ENCODE measurements around the gene PIP5K1C.

DNA sequence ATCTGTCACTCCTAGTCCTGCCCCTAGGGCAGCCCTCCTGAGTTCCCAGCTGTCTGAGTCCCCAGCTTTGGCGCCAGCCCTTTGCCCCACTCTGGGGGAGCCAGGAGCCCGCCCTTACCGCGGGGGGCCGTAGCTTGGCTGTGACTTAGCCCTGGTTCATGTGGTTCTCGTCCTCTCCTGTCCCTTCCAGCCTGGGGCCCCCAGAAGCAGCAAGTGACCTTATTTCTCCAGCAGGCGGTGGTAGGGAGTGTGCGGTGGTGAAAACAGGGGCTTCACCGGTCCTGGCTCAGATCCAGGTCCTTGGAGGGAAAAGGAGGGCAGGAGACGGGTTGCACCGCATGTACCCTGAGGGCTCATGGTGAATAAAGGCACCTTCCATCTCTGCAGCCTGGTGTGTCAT is 107.1 kb downstream of the PIP5K1C start:
- TF ChIP-seq, protein P1, sequence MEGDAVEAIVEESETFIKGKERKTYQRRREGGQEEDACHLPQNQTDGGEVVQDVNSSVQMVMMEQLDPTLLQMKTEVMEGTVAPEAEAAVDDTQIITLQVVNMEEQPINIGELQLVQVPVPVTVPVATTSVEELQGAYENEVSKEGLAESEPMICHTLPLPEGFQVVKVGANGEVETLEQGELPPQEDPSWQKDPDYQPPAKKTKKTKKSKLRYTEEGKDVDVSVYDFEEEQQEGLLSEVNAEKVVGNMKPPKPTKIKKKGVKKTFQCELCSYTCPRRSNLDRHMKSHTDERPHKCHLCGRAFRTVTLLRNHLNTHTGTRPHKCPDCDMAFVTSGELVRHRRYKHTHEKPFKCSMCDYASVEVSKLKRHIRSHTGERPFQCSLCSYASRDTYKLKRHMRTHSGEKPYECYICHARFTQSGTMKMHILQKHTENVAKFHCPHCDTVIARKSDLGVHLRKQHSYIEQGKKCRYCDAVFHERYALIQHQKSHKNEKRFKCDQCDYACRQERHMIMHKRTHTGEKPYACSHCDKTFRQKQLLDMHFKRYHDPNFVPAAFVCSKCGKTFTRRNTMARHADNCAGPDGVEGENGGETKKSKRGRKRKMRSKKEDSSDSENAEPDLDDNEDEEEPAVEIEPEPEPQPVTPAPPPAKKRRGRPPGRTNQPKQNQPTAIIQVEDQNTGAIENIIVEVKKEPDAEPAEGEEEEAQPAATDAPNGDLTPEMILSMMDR (IDR thresholded peaks at IDR 0.05 in 8 of 11, conservative IDR thresholded peaks at IDR 0.05 in 3 of 11) = no peak
- TF ChIP-seq POLR2AphosphoS5 (IDR thresholded peaks at IDR 0.05) = peak in 1 of 3 donors; percentile 24
